ENCODE measurements around the gene THEM4. TPM values are rescaled to one million over a fixed set of nuclear protein-coding genes. Genes with fewer than 3 reads are reported as not detected.
"Not testable (repeated sequence)": the region's sequence is repeated elsewhere in the genome, so short reads cannot be mapped to it uniquely, and the experiment has no call there.

The THEM4 gene
- total RNA-seq, 2 experiments from 2014 or later: 20.1 to 22.0 TPM

DNA sequence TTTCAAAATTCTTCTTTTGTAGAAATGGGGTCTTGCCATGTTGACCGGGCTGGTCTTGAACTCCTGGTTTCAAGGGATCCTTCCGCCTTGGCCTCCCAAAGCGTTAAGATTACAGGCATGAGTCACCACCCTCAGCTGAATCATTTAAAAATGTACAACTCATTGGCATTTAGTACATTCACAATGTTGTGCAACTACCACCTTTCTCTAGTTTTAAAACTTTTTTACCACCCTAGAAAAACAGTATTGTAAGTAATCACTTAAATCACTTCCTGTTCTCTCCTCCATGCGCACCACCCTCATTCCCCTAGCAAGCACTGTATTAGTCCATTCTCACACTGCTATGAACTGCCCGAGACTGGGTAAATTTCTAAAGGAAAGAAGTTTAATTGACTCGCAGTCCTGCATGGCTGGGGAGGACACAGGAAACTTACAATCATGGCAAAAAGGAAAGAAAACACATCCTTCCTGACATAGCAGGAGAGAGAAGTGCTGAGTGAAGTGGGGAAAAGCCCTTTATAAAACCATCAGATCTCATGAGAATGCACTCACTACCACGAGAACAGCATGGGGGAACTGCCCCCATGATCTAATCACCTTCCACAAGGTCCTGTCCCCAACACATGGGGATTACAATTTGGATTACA lies 41.4 kb downstream of the THEM4 start:
- Mint-ChIP-seq H3K4me1 (ENCODE audit: low read depth) (peaks cover 10% of the 10 kb centered on the region), H3K27me3 (ENCODE audit: low read depth) (no peaks in the 10 kb centered on the region), H3K4me3 (no peak overlapping the region), H3K9me3 (no peaks in the 10 kb centered on the region), H3K36me3 (ENCODE audit: low read depth) (no peaks in the 10 kb centered on the region), H3K27ac (peak overlapping the region; percentile 62)
- CTCF ChIA-PET: no interaction called here
- intact Hi-C loops (cut with micrococcal nuclease): no loop called here
- DNase-seq: peak; percentile 18

DNA sequence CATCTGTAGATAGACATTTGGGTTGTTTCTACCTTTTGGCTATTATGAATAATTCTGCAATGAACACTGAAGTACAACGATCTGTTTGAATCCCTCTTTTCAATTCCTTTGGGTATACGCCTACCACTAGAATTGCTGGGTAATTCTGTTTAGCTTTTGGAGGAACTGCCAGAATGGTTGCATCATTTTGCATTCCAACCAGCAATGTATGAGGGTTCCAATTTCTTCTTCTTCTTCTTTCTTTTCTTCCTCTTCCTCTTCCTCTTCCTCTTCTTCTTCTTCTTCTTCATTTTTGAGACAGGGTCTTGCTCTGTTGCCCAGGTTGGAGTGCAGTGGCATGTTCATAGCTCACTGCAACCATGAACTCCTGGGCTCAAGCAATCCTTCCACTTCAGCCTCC lies 42.0 kb downstream of the THEM4 start:
- CTCF ChIA-PET: no interaction called here
- Mint-ChIP-seq H3K27ac (no peak overlapping the region), H3K9me3 (no peaks in the 10 kb centered on the region), H3K36me3 (ENCODE audit: low read depth) (no peaks in the 10 kb centered on the region), H3K27me3 (ENCODE audit: low read depth) (peaks cover 5% of the 10 kb centered on the region), H3K4me3 (no peak overlapping the region), H3K4me1 (ENCODE audit: low read depth) (peaks cover 10% of the 10 kb centered on the region)
- DNase-seq: no peak
- intact Hi-C loops (cut with micrococcal nuclease): no loop called here

DNA sequence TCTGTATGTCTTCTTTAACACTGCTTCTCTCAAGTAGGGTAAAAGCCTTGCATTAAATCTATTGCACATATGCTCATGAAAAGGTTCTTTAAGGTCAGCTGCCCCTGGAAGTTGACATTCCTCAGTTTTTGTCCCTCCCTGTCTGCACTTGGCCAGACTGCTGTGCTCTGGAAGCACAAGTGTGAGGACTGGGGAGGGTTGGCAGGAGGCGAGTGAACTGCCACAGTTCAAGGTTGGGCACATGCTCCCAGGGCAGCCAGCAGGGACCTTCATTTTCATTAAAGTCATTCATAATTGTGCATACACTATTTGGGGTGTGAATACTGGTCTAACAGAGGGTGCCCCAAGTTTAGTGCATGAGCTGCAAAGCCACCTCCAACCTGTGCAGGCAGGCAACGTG lies 44.9 kb downstream of the THEM4 start:
- Mint-ChIP-seq H3K4me1 (ENCODE audit: low read depth) (peaks cover 10% of the 10 kb centered on the region), H3K27me3 (ENCODE audit: low read depth) (peaks cover 5% of the 10 kb centered on the region), H3K27ac (no peak overlapping the region), H3K36me3 (ENCODE audit: low read depth) (no peaks in the 10 kb centered on the region), H3K9me3 (no peaks in the 10 kb centered on the region), H3K4me3 (no peak overlapping the region)
- no peak for DNase-seq
- intact Hi-C loops (cut with micrococcal nuclease): no loop called here
- CTCF ChIA-PET: no interaction called here

DNA sequence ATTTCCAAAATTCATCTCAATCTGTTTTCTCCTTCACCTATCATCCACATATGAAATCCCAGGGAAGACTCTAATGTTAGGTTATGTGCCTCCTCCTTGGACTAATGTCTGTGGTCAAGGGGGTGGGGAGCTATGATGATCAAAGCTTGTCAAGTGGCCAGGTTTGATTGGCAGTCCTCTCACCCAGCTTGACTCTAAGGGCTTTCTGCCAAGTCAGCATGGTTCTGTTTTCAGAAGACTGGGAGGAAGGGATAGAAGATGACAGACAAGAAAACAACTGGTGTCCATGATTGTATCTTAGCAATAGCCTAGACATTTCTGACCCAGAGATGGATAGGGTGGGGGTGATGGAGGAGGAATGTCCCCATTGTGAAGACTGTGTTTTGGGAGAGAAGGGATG lies 46.7 kb downstream of the THEM4 start:
- intact Hi-C loops (cut with micrococcal nuclease): no loop called here
- CTCF ChIA-PET: no interaction called here
- no peak for DNase-seq
- H3K4me3 Mint-ChIP-seq: no peak overlapping the region
- no peaks in the 10 kb centered on the region for H3K9me3 Mint-ChIP-seq
- no peaks in the 10 kb centered on the region for H3K36me3 Mint-ChIP-seq (ENCODE audit: low read depth)
- peaks cover 5% of the 10 kb centered on the region for H3K27me3 Mint-ChIP-seq (ENCODE audit: low read depth)
- no peak overlapping the region for H3K27ac Mint-ChIP-seq
- H3K4me1 Mint-ChIP-seq (ENCODE audit: low read depth): peaks cover 2% of the 10 kb centered on the region

DNA sequence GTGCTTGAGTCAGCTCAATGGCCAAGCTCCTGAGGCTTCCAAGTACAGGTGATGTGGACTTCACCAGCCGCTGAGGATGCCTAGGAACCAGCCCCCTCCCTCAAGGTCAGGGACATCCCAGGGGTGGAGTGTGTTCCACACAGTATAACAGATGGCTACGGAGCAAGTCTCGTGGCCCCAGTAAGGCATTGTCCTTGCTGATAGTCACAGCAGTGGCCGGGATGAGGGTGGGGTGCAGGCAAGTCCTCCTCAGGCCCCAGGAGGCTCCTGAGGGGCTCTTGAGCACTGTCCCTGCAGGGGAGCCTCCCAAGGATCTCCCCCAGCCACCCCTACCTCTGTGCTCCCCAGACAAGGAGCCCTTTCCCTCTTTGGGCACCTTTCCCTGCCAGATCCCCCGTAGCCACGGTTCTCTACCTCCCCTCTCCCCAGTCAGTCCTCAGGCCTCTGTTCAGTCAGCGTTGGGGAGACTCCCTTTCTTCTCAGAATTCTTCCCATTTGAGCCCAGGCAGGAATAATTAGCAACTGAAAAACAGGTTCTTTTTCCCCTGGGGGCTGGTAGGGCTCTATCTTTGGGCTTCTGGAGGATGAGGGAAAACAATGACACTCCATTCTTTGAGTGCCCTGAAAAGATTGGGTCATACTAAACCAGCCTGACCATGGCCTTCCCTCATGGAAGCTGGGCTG lies 48.7 kb downstream of the THEM4 start:
- intact Hi-C loops (cut with micrococcal nuclease): no loop called here
- Mint-ChIP-seq H3K36me3 (ENCODE audit: low read depth) (no peaks in the 10 kb centered on the region), H3K27ac (no peak overlapping the region), H3K27me3 (ENCODE audit: low read depth) (peaks cover 5% of the 10 kb centered on the region), H3K9me3 (no peaks in the 10 kb centered on the region), H3K4me1 (ENCODE audit: low read depth) (no peaks in the 10 kb centered on the region), H3K4me3 (no peak overlapping the region)
- CTCF ChIA-PET: no interaction called here
- DNase-seq: no peak

DNA sequence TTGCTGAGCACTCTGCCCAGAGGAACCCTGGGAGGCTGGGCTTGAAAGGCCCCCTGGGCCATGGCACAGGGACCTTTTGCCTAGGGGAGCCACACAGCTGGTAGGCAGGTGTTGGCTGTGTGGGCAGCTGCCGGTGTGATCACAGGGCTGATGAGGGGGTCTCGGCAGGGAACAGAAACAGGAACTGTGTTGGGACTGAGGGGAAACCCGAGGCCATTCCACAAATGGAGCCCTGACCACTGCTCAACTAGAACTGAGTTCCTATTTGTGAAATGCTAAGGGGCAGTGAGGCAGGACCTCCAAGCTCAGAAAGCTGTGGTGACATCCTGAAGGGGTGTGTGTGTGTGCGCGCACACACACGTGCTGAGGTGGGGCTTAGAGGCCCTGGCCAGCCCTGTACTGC lies 49.4 kb downstream of the THEM4 start:
- no peaks in the 10 kb centered on the region for H3K36me3 Mint-ChIP-seq (ENCODE audit: low read depth)
- H3K4me1 Mint-ChIP-seq (ENCODE audit: low read depth): no peaks in the 10 kb centered on the region
- H3K4me3 Mint-ChIP-seq: no peak overlapping the region
- intact Hi-C loops (cut with micrococcal nuclease): no loop called here
- H3K9me3 Mint-ChIP-seq: no peaks in the 10 kb centered on the region
- CTCF ChIA-PET: interaction anchor here (1.1 kb wide), 1 partner anchor 12 kb away, joined by 3 read pairs; no protein-coding TSS in a partner anchor
- H3K27ac Mint-ChIP-seq: no peak overlapping the region
- peaks cover 5% of the 10 kb centered on the region for H3K27me3 Mint-ChIP-seq (ENCODE audit: low read depth)
- DNase-seq: no peak

DNA sequence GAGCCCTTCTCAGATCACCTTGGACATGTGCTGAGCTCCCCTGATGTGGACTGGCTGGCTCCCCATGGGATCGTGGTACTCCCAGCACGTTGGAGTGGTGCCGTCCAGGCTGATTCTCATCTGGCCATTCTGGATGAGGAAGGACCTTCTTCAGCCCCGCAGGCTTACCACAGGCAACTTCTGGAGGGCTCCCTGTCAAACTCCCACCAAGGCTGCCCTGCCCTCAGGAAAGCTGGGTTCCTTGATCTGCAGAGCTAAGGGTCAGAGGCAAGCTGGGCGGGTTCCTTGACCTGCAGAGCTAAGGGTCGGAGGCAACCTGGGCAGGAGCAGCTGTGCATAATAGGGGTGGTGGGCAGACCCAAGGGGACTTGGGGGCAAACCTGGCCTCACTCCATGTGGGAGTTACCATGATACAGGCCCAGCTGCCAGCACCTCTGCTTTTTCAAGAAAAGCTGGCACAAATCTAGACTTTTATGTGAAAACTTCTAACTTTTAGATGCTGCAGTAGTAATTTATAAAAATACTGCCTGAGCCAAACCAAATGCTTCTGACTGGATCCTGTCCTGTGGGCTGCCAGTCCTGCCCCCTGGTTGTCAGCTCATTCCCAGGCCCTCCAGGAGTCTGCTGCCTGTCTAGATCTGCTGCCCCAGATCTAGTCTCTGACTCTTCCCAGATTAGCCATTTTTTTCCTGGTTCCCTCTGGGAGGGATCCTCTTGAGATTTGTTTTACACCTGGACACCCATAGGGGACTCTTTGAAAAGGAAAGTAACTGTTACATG lies 50.2 kb downstream of the THEM4 start:
- DNase-seq: no peak
- CTCF ChIA-PET: interaction anchor here (0.6 to 1.1 kb wide), 2 partner anchors 11 to 279 kb away, joined by 3 read pairs; no protein-coding TSS in a partner anchor
- H3K4me3 Mint-ChIP-seq: no peak overlapping the region
- intact Hi-C loops (cut with micrococcal nuclease): no loop called here
- H3K36me3 Mint-ChIP-seq (ENCODE audit: low read depth): no peaks in the 10 kb centered on the region
- no peaks in the 10 kb centered on the region for H3K9me3 Mint-ChIP-seq
- no peak overlapping the region for H3K27ac Mint-ChIP-seq
- peaks cover 5% of the 10 kb centered on the region for H3K27me3 Mint-ChIP-seq (ENCODE audit: low read depth)
- no peaks in the 10 kb centered on the region for H3K4me1 Mint-ChIP-seq (ENCODE audit: low read depth)

DNA sequence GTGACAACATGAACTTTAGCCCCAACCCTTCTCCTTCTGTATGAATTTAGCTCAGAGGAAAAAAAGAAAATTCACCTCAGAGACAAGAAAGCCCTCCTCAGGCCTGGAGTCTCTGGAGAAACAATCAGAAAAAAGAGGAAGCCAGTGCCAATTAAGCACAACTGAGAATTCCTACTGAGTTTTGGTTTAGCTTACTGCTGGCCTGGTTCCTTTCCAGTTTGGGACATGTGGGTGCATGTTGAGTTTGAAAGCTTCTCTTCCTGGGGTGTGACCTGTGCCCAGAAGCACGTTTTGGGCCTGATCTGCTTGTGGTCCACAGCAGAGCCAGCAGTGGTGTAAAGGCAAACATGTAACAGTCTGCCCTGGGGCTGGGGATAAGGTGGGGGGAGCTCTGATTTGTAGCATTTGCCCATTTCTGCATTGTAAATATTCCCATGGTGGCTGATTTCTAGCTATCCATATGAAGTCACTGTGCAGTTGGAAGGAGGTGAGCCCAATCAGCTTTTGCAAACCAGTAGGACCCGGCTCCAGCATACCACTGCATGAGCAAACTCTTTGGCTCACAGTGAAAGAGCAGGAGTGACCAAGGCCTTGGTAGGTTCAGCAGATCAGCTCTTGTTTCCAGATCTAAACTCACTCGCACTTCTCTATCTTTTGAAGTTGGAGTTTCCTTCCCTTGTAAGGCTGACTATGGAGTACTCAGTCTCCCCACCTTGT lies 51.1 kb downstream of the THEM4 start:
- peaks cover 5% of the 10 kb centered on the region for H3K27me3 Mint-ChIP-seq (ENCODE audit: low read depth)
- H3K36me3 Mint-ChIP-seq (ENCODE audit: low read depth): no peaks in the 10 kb centered on the region
- no peak for DNase-seq
- intact Hi-C loops (cut with micrococcal nuclease): no loop called here
- H3K9me3 Mint-ChIP-seq: no peaks in the 10 kb centered on the region
- no peak overlapping the region for H3K27ac Mint-ChIP-seq
- H3K4me3 Mint-ChIP-seq: no peak overlapping the region
- CTCF ChIA-PET: interaction anchor here (0.6 to 1.1 kb wide), 3 partner anchors 18 to 278 kb away, joined by 3 read pairs; no protein-coding TSS in a partner anchor
- H3K4me1 Mint-ChIP-seq (ENCODE audit: low read depth): no peaks in the 10 kb centered on the region

DNA sequence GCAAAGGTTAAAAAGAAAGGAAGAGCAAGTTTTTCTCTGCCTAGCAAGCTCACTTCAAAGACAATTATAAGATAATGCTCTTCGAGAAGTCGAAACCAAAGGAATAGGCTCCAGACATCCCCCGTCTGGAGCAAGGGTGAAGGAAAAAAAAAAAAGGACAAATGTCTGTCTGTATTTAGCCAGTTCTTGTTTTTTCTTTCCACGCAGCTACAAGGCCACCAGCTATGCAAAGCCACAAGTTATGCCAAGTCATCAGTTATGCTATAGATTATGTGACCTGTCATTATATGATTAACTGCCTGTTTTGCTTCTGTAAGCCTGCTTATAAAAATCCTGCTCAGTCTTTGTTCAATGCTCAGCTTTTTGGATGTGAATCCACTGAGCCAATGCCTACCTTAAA lies 53.4 kb downstream of the THEM4 start:
- Mint-ChIP-seq H3K9me3 (no peaks in the 10 kb centered on the region), H3K27me3 (ENCODE audit: low read depth) (no peaks in the 10 kb centered on the region), H3K27ac (no peak overlapping the region), H3K4me3 (no peak overlapping the region), H3K36me3 (ENCODE audit: low read depth) (no peaks in the 10 kb centered on the region), H3K4me1 (ENCODE audit: low read depth) (no peaks in the 10 kb centered on the region)
- CTCF ChIA-PET: interaction anchor here (0.6 to 1.1 kb wide), 2 partner anchors 10 to 14 kb away, joined by 3 to 4 read pairs; no protein-coding TSS in a partner anchor
- no peak for DNase-seq
- intact Hi-C loops (cut with micrococcal nuclease): no loop called here

DNA sequence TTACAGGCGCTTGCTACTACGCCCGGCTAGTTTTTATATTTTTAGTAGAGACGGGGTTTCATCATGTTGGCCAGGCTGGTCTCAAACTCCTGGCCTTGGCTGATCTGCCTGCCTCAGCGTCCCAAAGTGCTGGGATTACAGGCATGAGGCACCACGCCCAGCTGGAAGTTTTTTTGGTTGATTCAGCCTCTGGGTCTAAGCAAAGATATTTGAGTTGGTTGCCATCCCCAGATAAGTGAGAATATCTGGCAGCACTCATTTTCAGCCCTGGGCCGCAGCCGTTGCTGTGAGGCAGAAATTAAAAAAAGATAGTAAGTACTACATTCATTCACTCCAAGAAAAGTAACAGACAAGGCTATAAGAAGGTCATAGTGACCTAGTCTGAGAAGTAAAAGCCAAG lies 53.8 kb downstream of the THEM4 start:
- H3K4me3 Mint-ChIP-seq; intact Hi-C loops (cut with micrococcal nuclease); H3K27ac Mint-ChIP-seq; H3K9me3 Mint-ChIP-seq; H3K27me3 Mint-ChIP-seq (ENCODE audit: low read depth); H3K36me3 Mint-ChIP-seq (ENCODE audit: low read depth); H3K4me1 Mint-ChIP-seq (ENCODE audit: low read depth); DNase-seq: not testable (repeated sequence)
- CTCF ChIA-PET: interaction anchor here (1.1 kb wide), 1 partner anchor 10 kb away, joined by 3 read pairs; no protein-coding TSS in a partner anchor

DNA sequence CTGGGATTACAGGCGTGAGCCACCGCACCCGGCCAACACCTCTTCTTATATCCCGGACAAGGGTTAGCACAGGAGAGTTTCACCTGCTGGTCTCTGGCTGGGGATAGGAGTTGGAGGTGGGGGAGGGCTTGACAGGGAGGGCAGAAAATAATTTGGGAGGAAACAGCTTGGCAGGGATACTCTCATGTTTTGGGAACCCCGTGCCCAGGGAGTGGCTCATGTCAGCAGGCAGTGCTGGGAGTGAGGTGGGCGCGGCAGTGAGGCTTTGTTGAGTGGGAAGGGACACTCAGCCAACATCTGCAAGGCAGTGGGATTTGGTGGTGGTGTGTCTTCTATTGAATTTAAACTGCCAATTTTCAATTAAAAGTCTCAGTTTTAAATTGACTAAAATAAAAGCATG lies 54.7 kb downstream of the THEM4 start:
- intact Hi-C loops (cut with micrococcal nuclease): no loop called here
- Mint-ChIP-seq H3K9me3 (no peaks in the 10 kb centered on the region), H3K27ac (no peak overlapping the region), H3K36me3 (ENCODE audit: low read depth) (no peaks in the 10 kb centered on the region), H3K27me3 (ENCODE audit: low read depth) (no peaks in the 10 kb centered on the region), H3K4me1 (ENCODE audit: low read depth) (peaks cover under 1% of the 10 kb centered on the region), H3K4me3 (no peak overlapping the region)
- CTCF ChIA-PET: no interaction called here
- DNase-seq: no peak

DNA sequence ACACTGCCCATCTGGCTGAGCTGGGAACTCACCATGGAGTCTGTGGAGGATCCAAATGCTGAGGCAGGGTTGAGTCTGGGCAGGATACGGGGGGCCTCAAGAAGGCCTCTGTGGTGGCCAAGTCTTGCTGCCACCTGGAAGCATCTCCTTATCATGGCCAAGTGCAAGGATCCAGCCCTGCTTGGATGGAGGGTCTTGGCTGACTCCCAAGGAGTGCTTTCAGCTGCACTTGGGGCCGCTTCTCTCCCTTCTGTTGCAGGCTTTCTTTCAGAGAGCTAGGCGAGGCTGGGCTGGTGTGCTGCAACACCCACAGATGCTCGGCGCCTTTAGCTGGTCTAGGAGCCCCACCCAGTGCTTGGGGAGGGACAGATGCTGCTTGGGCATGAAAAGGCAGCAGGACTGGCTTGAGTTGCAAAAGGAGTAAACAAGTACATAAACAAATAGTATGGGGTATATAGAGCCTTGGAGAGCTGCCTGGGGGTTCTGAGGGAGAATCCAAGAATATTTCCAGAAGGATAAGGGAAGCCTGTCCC lies 55.8 kb downstream of the THEM4 start, which contains the start of gene THEM5:
Gene THEM5 (minus strand): TSS at position 302 of the 533 bp plus-strand sequence. CDS start 147 bp downstream, at position 155.
- no peaks in the 10 kb centered on the region for H3K27me3 Mint-ChIP-seq (ENCODE audit: low read depth)
- peaks cover 10% of the 10 kb centered on the region for H3K4me1 Mint-ChIP-seq (ENCODE audit: low read depth)
- intact Hi-C loops (cut with micrococcal nuclease): no loop called here
- peak; percentile 27 for DNase-seq
- no peak within 1 kb of the TSS for H3K4me3 Mint-ChIP-seq
- H3K36me3 Mint-ChIP-seq (ENCODE audit: low read depth): no peaks in the 10 kb centered on the region
- H3K27ac Mint-ChIP-seq: no peak within 1 kb of the TSS
- no peaks in the 10 kb centered on the region for H3K9me3 Mint-ChIP-seq
- CTCF ChIA-PET: no interaction called here
